Right atrium auricular region (tissue), 2 donors: ENCODE results near the gene RLBP1. TPM values are rescaled to one million over a fixed set of nuclear protein-coding genes. Genes with fewer than 3 reads are reported as not detected.

Source experiments
- DNase-seq: peaks from one replicate; pipeline ENCODE4 v3.0.0-alpha.2; 2019; ENCODE audit warnings: low spot score
- H3K27ac ChIP-seq, 2 donors: fragments of 200-600 bp; sonication (generic); 1 replicate in 1 of 2; 2 replicates in 1 of 2; pipeline ENCODE4 v1.5.1; 2016 to 2019
- H3K27me3 ChIP-seq, 2 donors: fragments of 200-600 bp; sonication (generic); one replicate each; pipeline versions ENCODE4 v1.5.1 to v1.6.0; 2017 to 2019
- H3K36me3 ChIP-seq: fragments of 200-600 bp; sonication (generic); one replicate; pipeline ENCODE4 v1.5.1; 2016
- H3K4me1 ChIP-seq, 2 donors: fragments of 200-600 bp; sonication (generic); one replicate each; pipeline versions ENCODE4 v1.5.1 to v1.6.0; 2017 to 2019
- H3K4me3 ChIP-seq, 2 donors: fragments of 200-600 bp; sonication (generic); 1 replicate in 1 of 2; 2 replicates in 1 of 2; pipeline ENCODE4 v1.5.1; 2017 to 2019; ENCODE audit warnings: mild to moderate bottlenecking in 1 of 2, moderate library complexity in 1 of 2
- H3K9me3 ChIP-seq, 2 donors: fragments of 200-600 bp; sonication (generic); one replicate each; pipeline ENCODE4 v1.5.1; 2019
- total RNA-seq, 2 donors: library from RNA; depleted of rRNA; stranded (reverse); fragments of >200 nt; gene quantifications; one replicate each; pipeline ENCODE4 v1.1.0, GENCODE V29; 2016
- TF ChIP-seq, protein P1 (sequence below), 2 donors: fragments of 200-600 bp; sonication (generic); IDR thresholded peaks; one replicate each; pipeline ENCODE4 v1.5.1; 2019; ENCODE audit warnings: antibody characterized with exemption in 2 of 2

The RLBP1 gene
- total RNA-seq, 2 donors from 2014 or later = not detected

- no peaks in the 10 kb centered on the region for H3K27me3 ChIP-seq
- H3K4me3 ChIP-seq = no peak overlapping the region
- no peak overlapping the region for H3K27ac ChIP-seq
- H3K9me3 ChIP-seq = no peaks in the 10 kb centered on the region
- no peak for DNase-seq
- peaks cover 0 to 4% of the 10 kb centered on the region in 2 donors for H3K4me1 ChIP-seq
- H3K36me3 ChIP-seq = peaks cover 61% of the 10 kb centered on the region
- TF ChIP-seq, protein P1, sequence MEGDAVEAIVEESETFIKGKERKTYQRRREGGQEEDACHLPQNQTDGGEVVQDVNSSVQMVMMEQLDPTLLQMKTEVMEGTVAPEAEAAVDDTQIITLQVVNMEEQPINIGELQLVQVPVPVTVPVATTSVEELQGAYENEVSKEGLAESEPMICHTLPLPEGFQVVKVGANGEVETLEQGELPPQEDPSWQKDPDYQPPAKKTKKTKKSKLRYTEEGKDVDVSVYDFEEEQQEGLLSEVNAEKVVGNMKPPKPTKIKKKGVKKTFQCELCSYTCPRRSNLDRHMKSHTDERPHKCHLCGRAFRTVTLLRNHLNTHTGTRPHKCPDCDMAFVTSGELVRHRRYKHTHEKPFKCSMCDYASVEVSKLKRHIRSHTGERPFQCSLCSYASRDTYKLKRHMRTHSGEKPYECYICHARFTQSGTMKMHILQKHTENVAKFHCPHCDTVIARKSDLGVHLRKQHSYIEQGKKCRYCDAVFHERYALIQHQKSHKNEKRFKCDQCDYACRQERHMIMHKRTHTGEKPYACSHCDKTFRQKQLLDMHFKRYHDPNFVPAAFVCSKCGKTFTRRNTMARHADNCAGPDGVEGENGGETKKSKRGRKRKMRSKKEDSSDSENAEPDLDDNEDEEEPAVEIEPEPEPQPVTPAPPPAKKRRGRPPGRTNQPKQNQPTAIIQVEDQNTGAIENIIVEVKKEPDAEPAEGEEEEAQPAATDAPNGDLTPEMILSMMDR (IDR thresholded peaks at IDR 0.05) = no peak
These were observed 36.4 kb downstream of the RLBP1 start for GRCh38 chr15:89184886-89185526.

- no peak overlapping the region for H3K4me3 ChIP-seq
- H3K9me3 ChIP-seq = no peaks in the 10 kb centered on the region
- no peaks in the 10 kb centered on the region for H3K27me3 ChIP-seq
- no peak for DNase-seq
- TF ChIP-seq, protein P1 (IDR thresholded peaks at IDR 0.05) = no peak
- H3K27ac ChIP-seq = no peak overlapping the region
- H3K4me1 ChIP-seq = peaks cover 0 to 4% of the 10 kb centered on the region in 2 donors
- peaks cover 61% of the 10 kb centered on the region for H3K36me3 ChIP-seq
These were observed 37.0 kb downstream of the RLBP1 start for GRCh38 chr15:89184357-89184756.

DNA sequence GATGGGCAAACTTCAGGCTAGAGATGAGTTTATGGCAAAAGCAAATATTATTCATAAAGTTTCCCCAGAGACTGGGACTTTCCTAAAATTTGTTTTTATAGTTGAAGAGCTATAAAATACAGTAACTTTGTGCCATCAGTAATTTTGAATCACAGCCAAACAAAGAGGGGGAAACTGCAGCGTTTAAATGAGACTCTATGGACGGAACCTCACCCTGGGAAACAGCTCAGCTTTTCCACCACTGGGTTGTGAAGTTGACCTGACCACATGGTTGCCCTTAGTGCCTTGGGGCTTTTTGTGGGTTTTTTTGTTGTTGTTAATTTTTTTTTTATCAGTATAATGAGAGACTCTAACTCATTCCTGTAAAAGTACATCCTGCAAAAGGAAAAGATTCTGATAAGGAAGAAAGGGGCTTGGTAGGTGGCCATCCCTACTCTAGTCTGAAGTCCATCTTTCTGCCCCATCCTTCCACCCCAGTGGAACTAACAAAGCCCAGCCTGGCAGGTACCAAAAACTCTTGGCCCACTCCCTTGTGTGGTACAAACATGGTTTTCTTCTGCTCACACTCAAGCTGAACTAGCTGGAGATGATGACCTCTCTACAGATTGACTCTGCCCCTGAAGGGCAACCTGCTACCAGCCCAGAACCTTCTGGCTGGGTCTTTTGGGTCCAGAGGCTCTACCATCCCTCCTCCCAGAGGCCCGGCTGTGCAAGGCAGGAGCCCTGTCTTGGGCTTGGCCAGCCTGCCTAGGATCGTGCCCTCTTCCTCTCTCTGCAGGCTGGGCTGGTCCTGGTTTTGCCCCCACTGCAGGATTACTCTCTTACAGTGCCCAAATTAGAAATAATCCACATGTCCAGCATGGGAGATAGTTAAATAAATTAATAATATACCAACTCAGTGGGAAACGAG is 41.2 kb downstream of the RLBP1 start:
- H3K4me3 ChIP-seq = no peak overlapping the region
- H3K27me3 ChIP-seq = no peaks in the 10 kb centered on the region
- TF ChIP-seq, protein P1 (IDR thresholded peaks at IDR 0.05) = no peak
- no peak for DNase-seq
- peaks cover 0 to 18% of the 10 kb centered on the region in 2 donors for H3K4me1 ChIP-seq
- no peaks in the 10 kb centered on the region for H3K9me3 ChIP-seq
- no peak overlapping the region for H3K27ac ChIP-seq
- peaks cover 60% of the 10 kb centered on the region for H3K36me3 ChIP-seq

GRCh38 chr15:89178307-89178977 is 42.9 kb downstream of the RLBP1 start:
- H3K9me3 ChIP-seq = no peaks in the 10 kb centered on the region
- no peak overlapping the region for H3K4me3 ChIP-seq
- H3K27ac ChIP-seq = peak overlapping the region in 1 of 2 donors; percentile 18
- peaks cover 57% of the 10 kb centered on the region for H3K36me3 ChIP-seq
- DNase-seq = peak; percentile 46
- TF ChIP-seq, protein P1 (IDR thresholded peaks at IDR 0.05) = no peak
- H3K4me1 ChIP-seq = peaks cover 0 to 31% of the 10 kb centered on the region in 2 donors
- H3K27me3 ChIP-seq = no peaks in the 10 kb centered on the region

- DNase-seq = peak; percentile 63
- Histone ChIP-seq H3K36me3 (peaks cover 59% of the 10 kb centered on the region), H3K27me3 (no peaks in the 10 kb centered on the region), H3K27ac (peak overlapping the region; percentile 12 to 33), H3K4me1 (peaks cover 0 to 31% of the 10 kb centered on the region in 2 donors), H3K9me3 (no peaks in the 10 kb centered on the region), H3K4me3 (no peak overlapping the region)
- TF ChIP-seq, protein P1 (IDR thresholded peaks at IDR 0.05) = peak; percentile 65 to 88
These were observed 43.6 kb downstream of the RLBP1 start for GRCh38 chr15:89177633-89178306.
